Measurements from ENCODE around the gene GXYLT2. TPM values are rescaled to one million over a fixed set of nuclear protein-coding genes. Genes with fewer than 3 reads are reported as not detected.
A peak's percentile ranks its signal among the peaks of the same experiment; 100 is the strongest.

Gene GXYLT2
- total and polyA plus RNA-seq, 2 of the 13 experiments (the other 11 are each of a cell fraction or from before 2014, with no cell fraction given), result 4.3 to 6.9 TPM

GRCh38 chr3:72972706-72973030 is 84.8 kb downstream of the GXYLT2 start (continued):
- TF ChIP-seq SALL1 (CRISPR knock-in tag; IDR thresholded peaks at IDR 0.05) (no peak), NCOR1 (IDR thresholded peaks at IDR 0.05; ENCODE audit: borderline replicate concordance, low read length) (no peak), BATF2 (CRISPR knock-in tag; IDR thresholded peaks at IDR 0.05) (no peak), TARDBP (CRISPR knock-in tag; IDR thresholded peaks at IDR 0.05) (no peak), POGZ (CRISPR knock-in tag; IDR thresholded peaks at IDR 0.05) (0 out of 2 replicates have a peak, but pooled peaks have one; percentile 55), E2F1 (CRISPR knock-in tag; IDR thresholded peaks at IDR 0.05) (no peak), HMGXB4 (CRISPR knock-in tag; IDR thresholded peaks at IDR 0.05; ENCODE audit: borderline replicate concordance in 1 of 2, low read depth in 1 of 2) (no peak)
- TF ChIP-seq, protein P1, sequence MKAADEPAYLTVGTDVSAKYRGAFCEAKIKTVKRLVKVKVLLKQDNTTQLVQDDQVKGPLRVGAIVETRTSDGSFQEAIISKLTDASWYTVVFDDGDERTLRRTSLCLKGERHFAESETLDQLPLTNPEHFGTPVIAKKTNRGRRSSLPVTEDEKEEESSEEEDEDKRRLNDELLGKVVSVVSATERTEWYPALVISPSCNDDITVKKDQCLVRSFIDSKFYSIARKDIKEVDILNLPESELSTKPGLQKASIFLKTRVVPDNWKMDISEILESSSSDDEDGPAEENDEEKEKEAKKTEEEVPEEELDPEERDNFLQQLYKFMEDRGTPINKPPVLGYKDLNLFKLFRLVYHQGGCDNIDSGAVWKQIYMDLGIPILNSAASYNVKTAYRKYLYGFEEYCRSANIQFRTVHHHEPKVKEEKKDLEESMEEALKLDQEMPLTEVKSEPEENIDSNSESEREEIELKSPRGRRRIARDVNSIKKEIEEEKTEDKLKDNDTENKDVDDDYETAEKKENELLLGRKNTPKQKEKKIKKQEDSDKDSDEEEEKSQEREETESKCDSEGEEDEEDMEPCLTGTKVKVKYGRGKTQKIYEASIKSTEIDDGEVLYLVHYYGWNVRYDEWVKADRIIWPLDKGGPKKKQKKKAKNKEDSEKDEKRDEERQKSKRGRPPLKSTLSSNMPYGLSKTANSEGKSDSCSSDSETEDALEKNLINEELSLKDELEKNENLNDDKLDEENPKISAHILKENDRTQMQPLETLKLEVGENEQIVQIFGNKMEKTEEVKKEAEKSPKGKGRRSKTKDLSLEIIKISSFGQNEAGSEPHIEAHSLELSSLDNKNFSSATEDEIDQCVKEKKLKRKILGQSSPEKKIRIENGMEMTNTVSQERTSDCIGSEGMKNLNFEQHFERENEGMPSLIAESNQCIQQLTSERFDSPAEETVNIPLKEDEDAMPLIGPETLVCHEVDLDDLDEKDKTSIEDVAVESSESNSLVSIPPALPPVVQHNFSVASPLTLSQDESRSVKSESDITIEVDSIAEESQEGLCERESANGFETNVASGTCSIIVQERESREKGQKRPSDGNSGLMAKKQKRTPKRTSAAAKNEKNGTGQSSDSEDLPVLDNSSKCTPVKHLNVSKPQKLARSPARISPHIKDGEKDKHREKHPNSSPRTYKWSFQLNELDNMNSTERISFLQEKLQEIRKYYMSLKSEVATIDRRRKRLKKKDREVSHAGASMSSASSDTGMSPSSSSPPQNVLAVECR (CRISPR knock-in tag; IDR thresholded peaks at IDR 0.05; ENCODE audit: borderline replicate concordance), result no peak

Data from HepG2 (cell line).